Forelimb muscle (tissue), 1 donor: ENCODE measurements around the gene TGFB1I1. TPM values are rescaled to one million over a fixed set of nuclear protein-coding genes. Genes with fewer than 3 reads are reported as not detected.
"Not testable (repeated sequence)": the region's sequence is repeated elsewhere in the genome, so short reads cannot be mapped to it uniquely, and the experiment has no call there.

Experiments used
- DNase-seq: peaks from one replicate; pipeline ENCODE4 v3.0.0-alpha.2; 2013; ENCODE audit warnings: low read depth
- polyA plus RNA-seq: library from polyadenylated mRNA; unstranded; fragments of 120-200 nt; gene quantifications from one replicate; pipeline ENCODE4 v1.2.1, GENCODE V29; 2013; ENCODE audit not compliant: insufficient read length

The TGFB1I1 gene
- polyA plus RNA-seq, 1 donor, result 105 TPM

DNA sequence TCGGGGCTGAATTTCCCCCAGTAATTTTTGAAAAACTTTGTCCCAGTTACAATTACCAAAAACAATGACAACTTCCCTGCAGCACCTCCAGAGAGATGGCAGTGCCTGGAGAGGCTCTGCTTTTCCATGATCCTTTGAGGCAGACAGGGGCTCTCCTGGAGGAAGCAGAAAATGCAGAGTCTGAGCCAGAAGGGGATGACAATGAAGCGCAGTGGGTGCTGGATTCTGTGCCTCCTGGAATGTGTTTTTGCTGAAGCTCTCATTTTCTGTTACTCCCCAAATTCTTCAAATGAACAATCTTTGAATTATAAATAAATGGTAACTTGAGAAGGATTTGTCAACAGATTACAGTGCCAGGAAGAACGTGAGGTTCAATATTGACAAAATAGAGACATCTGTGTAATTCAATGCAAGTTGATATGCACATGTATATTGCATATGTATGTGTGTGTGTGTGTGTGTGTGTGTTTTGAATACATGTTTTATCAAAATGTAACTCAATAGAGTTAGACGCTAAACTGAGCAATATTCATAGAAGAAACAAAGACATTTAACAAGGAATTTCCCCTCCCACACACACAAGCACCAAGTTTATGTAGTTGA lies 45.9 kb downstream of the TGFB1I1 start:
- DNase-seq, result no peak

DNA sequence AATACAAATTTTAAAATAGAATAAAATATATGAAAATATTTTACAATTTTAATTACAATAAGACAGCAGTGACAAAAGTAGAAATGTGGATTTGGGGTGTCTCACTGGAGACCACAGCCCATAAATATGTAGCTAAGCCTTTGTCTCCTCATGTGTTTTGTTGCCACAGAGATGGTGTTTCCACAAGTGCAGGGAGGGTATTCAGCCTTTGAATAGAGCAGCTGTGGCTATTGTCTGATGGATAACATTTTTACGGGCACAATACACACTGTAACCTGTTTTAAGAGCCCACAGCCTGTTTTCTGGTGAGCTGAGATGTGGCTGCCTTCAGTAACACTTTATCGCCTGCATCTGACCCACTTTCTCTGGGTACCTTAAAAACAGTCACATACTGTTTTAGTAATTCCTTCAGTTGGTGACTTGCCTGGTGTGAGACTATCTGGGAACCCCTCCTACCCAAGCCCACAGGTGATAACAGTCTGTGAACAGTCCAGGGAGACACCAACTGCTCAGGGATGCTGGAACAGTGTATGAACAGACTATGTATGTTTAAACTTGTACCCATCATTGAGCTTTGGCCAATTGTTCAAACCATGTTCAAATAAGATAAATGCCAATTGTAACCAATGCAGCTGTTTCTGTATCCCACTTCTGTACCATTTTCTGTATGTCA lies 47.9 kb downstream of the TGFB1I1 start:
- DNase-seq, result no peak

DNA sequence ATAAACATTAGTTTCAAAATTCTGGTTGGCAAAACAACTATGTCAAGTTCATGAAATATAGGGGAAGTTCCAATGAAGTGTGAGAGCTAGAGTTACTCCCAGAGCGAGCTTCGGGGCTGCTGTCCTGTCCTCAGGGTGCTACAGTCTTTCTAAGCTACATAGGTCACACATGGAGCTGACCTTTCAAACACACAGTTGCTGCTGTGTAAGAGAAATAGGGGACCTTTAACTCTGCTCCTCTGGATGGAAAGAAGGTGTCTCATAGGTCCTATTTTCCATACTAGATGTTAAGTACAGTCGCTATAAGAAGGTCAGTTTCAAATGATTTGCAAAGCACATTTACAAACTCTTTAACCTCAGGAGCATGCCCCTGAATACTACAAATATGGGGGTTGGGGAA lies 49.4 kb downstream of the TGFB1I1 start:
- no peak for DNase-seq

DNA sequence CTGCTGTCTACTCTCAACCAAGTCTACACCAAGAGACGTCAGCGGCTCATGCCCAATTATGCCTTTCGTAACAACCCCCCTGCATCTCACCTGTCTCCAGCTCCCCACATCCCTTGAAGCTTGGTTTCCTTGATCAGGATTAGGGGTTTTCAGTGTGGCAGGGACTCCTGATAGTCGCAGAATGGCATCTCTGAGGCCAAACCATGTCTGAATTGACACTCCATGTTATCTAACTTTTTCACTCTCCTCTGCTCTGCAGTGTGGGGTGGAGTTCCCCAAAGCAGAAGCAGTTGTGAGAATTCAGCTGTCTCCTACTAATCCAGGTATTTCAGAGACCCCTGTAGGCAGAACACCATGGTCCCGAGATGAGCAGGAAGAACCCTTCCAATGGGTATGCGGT lies 50.1 kb downstream of the TGFB1I1 start:
- no peak for DNase-seq

DNA sequence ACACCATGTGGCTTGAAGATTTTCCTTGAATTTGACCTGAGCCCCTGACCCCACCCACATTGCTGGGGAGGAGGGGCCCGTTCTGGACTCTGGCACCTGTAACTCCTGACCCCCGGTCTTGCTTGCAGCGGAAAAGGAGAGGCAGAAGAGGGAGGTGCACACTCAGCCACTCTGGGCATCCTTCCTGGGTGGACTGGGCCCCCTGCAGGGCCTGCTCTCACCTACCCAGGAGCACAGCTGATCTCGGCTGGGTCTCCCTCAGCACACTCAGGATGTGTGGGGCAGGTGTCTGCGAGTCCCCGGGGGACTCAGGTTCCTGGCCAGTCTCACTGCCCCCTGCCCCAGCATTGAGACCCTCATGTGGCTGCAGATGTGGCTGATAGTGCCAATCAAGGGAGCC lies 51.8 kb downstream of the TGFB1I1 start:
- not testable (repeated sequence) for DNase-seq

DNA sequence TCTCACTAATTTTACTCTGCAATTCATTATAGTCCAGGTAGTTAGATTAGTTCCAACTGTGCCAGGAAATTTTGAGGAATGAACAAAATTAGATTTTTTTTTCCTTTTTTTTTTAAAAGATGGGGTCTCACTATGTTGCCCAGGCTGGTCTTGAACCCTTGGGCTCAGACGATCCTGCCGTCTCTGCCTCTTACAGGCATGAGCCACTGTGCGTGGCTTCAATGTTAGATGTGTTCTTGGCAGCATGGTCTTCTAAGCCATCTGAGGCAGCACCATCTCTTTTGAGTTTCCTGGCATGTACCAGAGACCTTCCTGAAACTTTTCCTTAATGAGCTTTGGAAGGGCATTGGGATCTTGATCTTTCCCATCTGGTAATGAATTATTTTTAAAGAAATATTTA lies 53.2 kb downstream of the TGFB1I1 start:
- DNase-seq, result no peak

Other genes starting within 250 kb of the TGFB1I1 start
- 3.2 TPM for gene ITGAM, start 212.2 kb upstream of the TGFB1I1 start, polyA plus RNA-seq
- 0.81 TPM for gene ITGAX, start 117.0 kb upstream of the TGFB1I1 start, polyA plus RNA-seq
- 0.78 TPM for gene ITGAD, start 78.8 kb upstream of the TGFB1I1 start, polyA plus RNA-seq
- gene COX6A2, start 43.8 kb upstream of the TGFB1I1 start, polyA plus RNA-seq, result 334 TPM
- gene ZNF843, start 29.4 kb upstream of the TGFB1I1 start, polyA plus RNA-seq, result 2.4 TPM
- gene ARMC5, start 12.7 kb upstream of the TGFB1I1 start, polyA plus RNA-seq, result 8.2 TPM
- 6.2 TPM for gene SLC5A2, start 11.0 kb downstream of the TGFB1I1 start, polyA plus RNA-seq
- gene RUSF1, start 36.2 kb downstream of the TGFB1I1 start, polyA plus RNA-seq, result 45.5 TPM
- 12.3 TPM for gene AHSP, start 55.7 kb downstream of the TGFB1I1 start, polyA plus RNA-seq